H54 (cell line): ENCODE results near the gene TBC1D20.
"Not testable (repeated sequence)": the region's sequence is repeated elsewhere in the genome, so short reads cannot be mapped to it uniquely, and the experiment has no call there.

ENCODE experiments used
- DNase-seq: peaks from one replicate; pipeline ENCODE4 v3.0.0; 2011; ENCODE audit warnings: low spot score, mixed read lengths; ENCODE audit not compliant: insufficient read length
- FAIRE-seq: peaks from 3 replicates; lab custom pipeline; 2011; peaks lifted over from hg19 to GRCh38; lab: Jason Lieb, UNC
- POLR2A ChIP-seq: IDR thresholded peaks from 2 replicates; pipeline ENCODE4 v1.6.1; 2011; ENCODE audit warnings: low read depth, mild to moderate bottlenecking, low read length

TBC1D20 gene

GRCh38 chr20:462199-462991, at the start of gene TBC1D20:
TSS of gene TBC1D20 (minus strand) at chr20:462533. CDS start at chr20:462405, 128 bp downstream.
- peak; percentile 93 for TF ChIP-seq POLR2A
- DNase-seq = peak; percentile 84
- no peak for FAIRE-seq

- FAIRE-seq, DNase-seq: not testable (repeated sequence)
Observed at GRCh38 chr20:510328-511057, 48.2 kb upstream of the TBC1D20 start.

GRCh38 chr20:508364-508787, 46.0 kb upstream of the TBC1D20 start:
- FAIRE-seq = peak; percentile 87
- DNase-seq = not testable (repeated sequence)

GRCh38 chr20:507761-508332, 45.5 kb upstream of the TBC1D20 start:
- no peak for FAIRE-seq
- no peak for DNase-seq
- TF ChIP-seq POLR2A = no peak

- TF ChIP-seq POLR2A = no peak
- no peak for FAIRE-seq
- no peak for DNase-seq
Observed at GRCh38 chr20:507006-507758, 44.8 kb upstream of the TBC1D20 start.

GRCh38 chr20:504632-505075, 42.3 kb upstream of the TBC1D20 start:
- TF ChIP-seq POLR2A = no peak
- FAIRE-seq = no peak

GRCh38 chr20:503048-503737, 40.9 kb upstream of the TBC1D20 start:
- DNase-seq (no peak), FAIRE-seq (no peak)
- no peak for TF ChIP-seq POLR2A

More at GRCh38 chr20:504632-505075, 42.3 kb upstream of the TBC1D20 start:
- no peak for DNase-seq

GRCh38 chr20:497979-498378, 35.6 kb upstream of the TBC1D20 start:
- no peak for DNase-seq
- TF ChIP-seq POLR2A = no peak
- no peak for FAIRE-seq

GRCh38 chr20:496126-496696, 33.9 kb upstream of the TBC1D20 start:
- TF ChIP-seq POLR2A = no peak
- no peak for FAIRE-seq
- DNase-seq = no peak

- FAIRE-seq = peak; percentile 36
- DNase-seq = no peak
- TF ChIP-seq POLR2A = no peak
Observed at GRCh38 chr20:492159-492558, 29.8 kb upstream of the TBC1D20 start.

- TF ChIP-seq POLR2A = no peak
- FAIRE-seq = no peak
Observed at GRCh38 chr20:487655-488054, 25.3 kb upstream of the TBC1D20 start.

GRCh38 chr20:483815-484644, 21.7 kb upstream of the TBC1D20 start:
- no peak for TF ChIP-seq POLR2A
- FAIRE-seq (no peak), DNase-seq (no peak)

More at GRCh38 chr20:487655-488054, 25.3 kb upstream of the TBC1D20 start:
- no peak for DNase-seq

- no peak for FAIRE-seq
- TF ChIP-seq POLR2A = no peak
- DNase-seq = no peak
Observed at GRCh38 chr20:481167-481566, 18.8 kb upstream of the TBC1D20 start.
